OCI-LY7 (cell line): Measurements from ENCODE around the gene SLC5A11. TPM values are rescaled to one million over a fixed set of nuclear protein-coding genes. Genes with fewer than 3 reads are reported as not detected.

Experiments used
- BruUV-seq: library from RNA; stranded (reverse); fragments of 400-500 nt; replicated peaks from 2 replicates; lab custom pipeline; 2021; lab: Mats Ljungman, UMichigan
- CTCF ChIA-PET: fragments of 300-600 bp; sonication (Branson Sonifier 250); formaldehyde crosslinking; loops from one replicate; lab custom pipeline; 2022; ENCODE audit warnings: antibody characterized with exemption; ENCODE audit not compliant: unreplicated experiment; lab: Charles Lee
- POLR2A ChIA-PET: fragments of 300-600 bp; sonication (Branson Sonifier 250); formaldehyde crosslinking; loops from one replicate; lab custom pipeline; 2022; ENCODE audit warnings: antibody characterized with exemption; lab: Charles Lee
- DNase-seq: peaks from one replicate; pipeline ENCODE4 v3.0.0-alpha.2; 2015; ENCODE audit warnings: low spot score
- H2AFZ ChIP-seq: fragments of 200-600 bp; sonication (generic), shearing (Covaris generic); 2 replicates; pipeline ENCODE4 v1.6.1; 2014; ENCODE audit warnings: mild to moderate bottlenecking, antibody characterized with exemption, low read length, moderate library complexity
- H3K27ac ChIP-seq: fragments of 200-600 bp; sonication (generic); 2 replicates; pipeline ENCODE4 v1.5.1; 2014; ENCODE audit warnings: mixed run types, low read depth, mild to moderate bottlenecking, moderate library complexity, low read length, inconsistent platforms; ENCODE audit not compliant: poor library complexity, severe bottlenecking
- H3K36me3 ChIP-seq: fragments of 200-600 bp; sonication (generic); 2 replicates; pipeline ENCODE4 v1.6.1; 2014; ENCODE audit warnings: mild to moderate bottlenecking, antibody characterized with exemption, low read length, moderate library complexity, mixed read lengths; ENCODE audit not compliant: insufficient read depth
- H3K4me1 ChIP-seq: fragments of 200-600 bp; sonication (generic); 2 replicates; pipeline ENCODE4 v1.5.1; 2014; ENCODE audit warnings: mild to moderate bottlenecking, low read length; ENCODE audit not compliant: insufficient read depth, poor library complexity, severe bottlenecking
- H3K4me2 ChIP-seq: fragments of 200-600 bp; sonication (generic); 2 replicates; pipeline ENCODE4 v1.6.1; 2014; ENCODE audit warnings: mild to moderate bottlenecking, low read length
- H3K4me3 ChIP-seq: fragments of 200-600 bp; sonication (generic); 2 replicates; pipeline ENCODE4 v1.5.1; 2014; ENCODE audit warnings: mild to moderate bottlenecking, low read depth, low read length; ENCODE audit not compliant: poor library complexity, severe bottlenecking
- H3K79me2 ChIP-seq: fragments of 200-600 bp; sonication (generic); 2 replicates; pipeline ENCODE4 v1.6.1; 2016; ENCODE audit warnings: low read depth, mild to moderate bottlenecking, low read length, moderate library complexity, mixed read lengths; ENCODE audit not compliant: insufficient read depth
- H3K9me2 ChIP-seq: fragments of 200-600 bp; sonication (generic); 2 replicates; pipeline ENCODE4 v1.6.1; 2016; ENCODE audit warnings: mild to moderate bottlenecking, low read length, mixed read lengths; ENCODE audit not compliant: insufficient read depth
- H3K9me3 ChIP-seq: fragments of 200-600 bp; sonication (generic); 2 replicates; pipeline ENCODE4 v1.6.1; 2014; ENCODE audit warnings: mild to moderate bottlenecking, mixed run types, low read length, mixed read lengths
- H4K20me1 ChIP-seq: fragments of 200-600 bp; sonication (generic); 2 replicates; pipeline ENCODE4 v1.6.1; 2014; ENCODE audit warnings: mild to moderate bottlenecking, antibody characterized with exemption, low read length, moderate library complexity, mixed read lengths; ENCODE audit not compliant: insufficient read depth
- EZH2phosphoT487 ChIP-seq: fragments of 200-600 bp; sonication (generic); IDR thresholded peaks from 2 replicates; pipeline ENCODE4 v1.6.1; 2018; ENCODE audit warnings: low read depth, borderline replicate concordance, mild to moderate bottlenecking, mixed run types, antibody characterized with exemption, low read length, moderate library complexity, mixed read lengths
- intact Hi-C: fragments of 100-400 bp; cut with micrococcal nuclease; formaldehyde crosslinking; loops from one replicate; pipeline ENCODE4 v1.10.0; 2022; ENCODE audit not compliant: unreplicated experiment
- total RNA-seq, 2 experiments: library from RNA; depleted of rRNA in 1 of 2; stranded (reverse); fragments of >200 nt in 1 of 2; shearing (Covaris generic) in 1 of 2; gene quantifications; 2 replicates each; pipeline ENCODE4 v1.2.3, GENCODE V29; 2014 to 2022
- TF ChIP-seq, protein P1 (sequence below): fragments of 200-600 bp; sonication (generic); conservative IDR thresholded peaks from 2 replicates; pipeline ENCODE4 v1.5.1; 2014; ENCODE audit warnings: mild to moderate bottlenecking, antibody characterized with exemption, low read length, moderate library complexity, mixed read lengths

SLC5A11 gene
- total RNA-seq, 2 experiments from 2014 or later, result 1.0 TPM

DNA sequence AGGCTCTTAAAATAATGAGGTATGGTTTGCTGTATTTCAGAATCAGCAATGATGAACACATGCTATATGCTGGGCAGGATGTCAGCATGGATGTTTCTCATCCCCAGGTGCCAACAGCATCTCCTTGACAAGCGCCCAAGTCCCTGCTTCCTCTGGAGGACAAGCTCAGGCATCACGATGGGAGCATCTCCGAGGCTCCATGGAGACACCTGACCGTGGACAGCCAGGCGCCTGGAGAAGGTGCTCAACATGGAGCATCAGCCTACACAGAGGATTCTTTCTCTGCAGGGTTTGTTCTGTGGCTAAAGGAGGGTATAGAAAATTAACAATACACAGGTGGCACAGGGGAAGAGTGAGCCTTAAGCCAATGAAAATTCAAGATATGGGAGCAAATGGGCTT, 72.1 kb downstream of the SLC5A11 start:
- no peak overlapping the region for H3K4me3 ChIP-seq
- H3K9me2 ChIP-seq, result no peaks in the 10 kb centered on the region
- H4K20me1 ChIP-seq, result no peaks in the 10 kb centered on the region
- CTCF ChIA-PET, result no interaction called here
- H3K79me2 ChIP-seq, result no peaks in the 10 kb centered on the region
- no peak overlapping the region for H3K27ac ChIP-seq
- no peaks in the 10 kb centered on the region for H3K4me1 ChIP-seq
- intact Hi-C loops, result no loop called here
- POLR2A ChIA-PET, result no interaction called here
- TF ChIP-seq EZH2phosphoT487, result no peak
- TF ChIP-seq, protein P1, sequence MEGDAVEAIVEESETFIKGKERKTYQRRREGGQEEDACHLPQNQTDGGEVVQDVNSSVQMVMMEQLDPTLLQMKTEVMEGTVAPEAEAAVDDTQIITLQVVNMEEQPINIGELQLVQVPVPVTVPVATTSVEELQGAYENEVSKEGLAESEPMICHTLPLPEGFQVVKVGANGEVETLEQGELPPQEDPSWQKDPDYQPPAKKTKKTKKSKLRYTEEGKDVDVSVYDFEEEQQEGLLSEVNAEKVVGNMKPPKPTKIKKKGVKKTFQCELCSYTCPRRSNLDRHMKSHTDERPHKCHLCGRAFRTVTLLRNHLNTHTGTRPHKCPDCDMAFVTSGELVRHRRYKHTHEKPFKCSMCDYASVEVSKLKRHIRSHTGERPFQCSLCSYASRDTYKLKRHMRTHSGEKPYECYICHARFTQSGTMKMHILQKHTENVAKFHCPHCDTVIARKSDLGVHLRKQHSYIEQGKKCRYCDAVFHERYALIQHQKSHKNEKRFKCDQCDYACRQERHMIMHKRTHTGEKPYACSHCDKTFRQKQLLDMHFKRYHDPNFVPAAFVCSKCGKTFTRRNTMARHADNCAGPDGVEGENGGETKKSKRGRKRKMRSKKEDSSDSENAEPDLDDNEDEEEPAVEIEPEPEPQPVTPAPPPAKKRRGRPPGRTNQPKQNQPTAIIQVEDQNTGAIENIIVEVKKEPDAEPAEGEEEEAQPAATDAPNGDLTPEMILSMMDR, result no peak
- H2AFZ ChIP-seq, result no peak overlapping the region
- no peak overlapping the region for H3K4me2 ChIP-seq
- peaks cover 4% of the 10 kb centered on the region; the same call in 1 of the 2 replicates for H3K36me3 ChIP-seq
- BruUV-seq, result no TSS peak
- no peak for DNase-seq
- H3K9me3 ChIP-seq, result no peaks in the 10 kb centered on the region

DNA sequence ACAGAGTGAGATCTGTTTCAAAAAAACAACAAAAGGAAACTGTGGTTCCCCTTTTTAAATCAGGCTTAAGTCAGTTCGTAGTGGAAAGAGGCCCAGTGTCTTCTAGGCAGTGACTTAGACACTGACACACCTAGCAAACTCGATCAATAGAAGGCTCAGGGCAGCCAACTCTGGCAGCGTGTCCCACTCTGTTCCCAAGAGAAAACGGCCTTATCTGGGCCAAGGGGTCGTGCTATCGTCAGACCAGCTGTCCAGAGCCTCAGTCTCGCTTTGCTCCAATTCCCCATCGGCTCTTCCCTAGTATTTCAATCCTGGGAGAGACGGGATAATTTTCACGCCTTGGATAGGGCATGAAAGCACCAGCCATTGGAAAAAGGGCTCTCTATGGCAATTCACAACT, 72.9 kb downstream of the SLC5A11 start:
- H3K27ac ChIP-seq, result no peak overlapping the region
- no peak overlapping the region for H3K4me3 ChIP-seq
- intact Hi-C loops, result no loop called here
- DNase-seq, result peak; percentile 16
- no TSS peak for BruUV-seq
- no peak overlapping the region for H3K4me2 ChIP-seq
- H2AFZ ChIP-seq, result no peak overlapping the region
- no peaks in the 10 kb centered on the region for H3K9me2 ChIP-seq
- peaks cover 4% of the 10 kb centered on the region; the same call in 1 of the 2 replicates for H3K36me3 ChIP-seq
- H3K79me2 ChIP-seq, result no peaks in the 10 kb centered on the region
- H4K20me1 ChIP-seq, result no peaks in the 10 kb centered on the region
- POLR2A ChIA-PET, result no interaction called here
- TF ChIP-seq EZH2phosphoT487, result no peak
- TF ChIP-seq, protein P1, result no peak
- no peaks in the 10 kb centered on the region for H3K4me1 ChIP-seq
- CTCF ChIA-PET, result no interaction called here
- no peaks in the 10 kb centered on the region for H3K9me3 ChIP-seq

DNA sequence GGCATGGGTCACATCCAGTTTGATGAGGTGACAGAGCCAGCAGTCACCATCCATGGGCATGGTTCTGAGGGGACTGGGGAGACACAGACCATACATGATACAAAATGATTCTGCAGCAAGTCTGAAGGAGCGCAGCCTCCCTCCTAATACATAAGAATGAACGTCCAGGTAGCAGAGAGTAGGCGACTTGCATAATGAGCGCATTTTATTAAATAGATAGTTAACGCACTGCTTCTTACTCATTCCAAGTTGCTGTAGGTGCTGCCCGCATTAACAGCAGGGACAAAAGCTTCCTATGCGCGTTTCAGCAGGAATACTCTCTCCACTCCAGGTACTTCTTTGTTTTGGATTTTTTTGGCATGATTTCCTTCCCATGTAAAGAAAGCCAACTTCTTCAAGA, 73.8 kb downstream of the SLC5A11 start:
- H4K20me1 ChIP-seq, result no peaks in the 10 kb centered on the region
- no peaks in the 10 kb centered on the region for H3K4me1 ChIP-seq
- CTCF ChIA-PET, result no interaction called here

More for the DNA sequence above, 73.8 kb downstream of the SLC5A11 start:
- Histone ChIP-seq H3K36me3 (peaks cover 4% of the 10 kb centered on the region; the same call in 1 of the 2 replicates), H3K27ac (no peak overlapping the region), H3K9me3 (no peaks in the 10 kb centered on the region), H3K79me2 (no peaks in the 10 kb centered on the region), H2AFZ (no peak overlapping the region), H3K4me2 (no peak overlapping the region), H3K9me2 (no peaks in the 10 kb centered on the region), H3K4me3 (no peak overlapping the region)
- intact Hi-C loops, result no loop called here
- DNase-seq, result no peak
- TSS peak; percentile 96 for BruUV-seq
- POLR2A ChIA-PET, result no interaction called here
- no peak for TF ChIP-seq EZH2phosphoT487
- TF ChIP-seq, protein P1, result no peak
